Epithelial cell of esophagus (primary cell): Measurements from ENCODE around the gene GALNTL6.

ENCODE experiments used
- DNase-seq: peaks from one replicate; pipeline ENCODE4 v3.0.0; 2010; ENCODE audit warnings: low read depth
- H3K4me3 ChIP-seq: 2 replicates; pipeline ENCODE4 v1.5.1; 2011; ENCODE audit warnings: mild to moderate bottlenecking, low read length, control low read depth
- TF ChIP-seq, protein P1 (sequence below): IDR thresholded peaks from 2 replicates; pipeline ENCODE4 v1.5.1; 2011; ENCODE audit warnings: low read depth, mild to moderate bottlenecking, low read length, control low read depth, inconsistent platforms; ENCODE audit not compliant: insufficient read depth; ENCODE audit errors: missing control alignments

Gene GALNTL6

GRCh38 chr4:171979461-171979860 is 166.3 kb downstream of the GALNTL6 start:
- TF ChIP-seq, protein P1, sequence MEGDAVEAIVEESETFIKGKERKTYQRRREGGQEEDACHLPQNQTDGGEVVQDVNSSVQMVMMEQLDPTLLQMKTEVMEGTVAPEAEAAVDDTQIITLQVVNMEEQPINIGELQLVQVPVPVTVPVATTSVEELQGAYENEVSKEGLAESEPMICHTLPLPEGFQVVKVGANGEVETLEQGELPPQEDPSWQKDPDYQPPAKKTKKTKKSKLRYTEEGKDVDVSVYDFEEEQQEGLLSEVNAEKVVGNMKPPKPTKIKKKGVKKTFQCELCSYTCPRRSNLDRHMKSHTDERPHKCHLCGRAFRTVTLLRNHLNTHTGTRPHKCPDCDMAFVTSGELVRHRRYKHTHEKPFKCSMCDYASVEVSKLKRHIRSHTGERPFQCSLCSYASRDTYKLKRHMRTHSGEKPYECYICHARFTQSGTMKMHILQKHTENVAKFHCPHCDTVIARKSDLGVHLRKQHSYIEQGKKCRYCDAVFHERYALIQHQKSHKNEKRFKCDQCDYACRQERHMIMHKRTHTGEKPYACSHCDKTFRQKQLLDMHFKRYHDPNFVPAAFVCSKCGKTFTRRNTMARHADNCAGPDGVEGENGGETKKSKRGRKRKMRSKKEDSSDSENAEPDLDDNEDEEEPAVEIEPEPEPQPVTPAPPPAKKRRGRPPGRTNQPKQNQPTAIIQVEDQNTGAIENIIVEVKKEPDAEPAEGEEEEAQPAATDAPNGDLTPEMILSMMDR = no peak
- no peak overlapping the region for H3K4me3 ChIP-seq
- no peak for DNase-seq

DNA sequence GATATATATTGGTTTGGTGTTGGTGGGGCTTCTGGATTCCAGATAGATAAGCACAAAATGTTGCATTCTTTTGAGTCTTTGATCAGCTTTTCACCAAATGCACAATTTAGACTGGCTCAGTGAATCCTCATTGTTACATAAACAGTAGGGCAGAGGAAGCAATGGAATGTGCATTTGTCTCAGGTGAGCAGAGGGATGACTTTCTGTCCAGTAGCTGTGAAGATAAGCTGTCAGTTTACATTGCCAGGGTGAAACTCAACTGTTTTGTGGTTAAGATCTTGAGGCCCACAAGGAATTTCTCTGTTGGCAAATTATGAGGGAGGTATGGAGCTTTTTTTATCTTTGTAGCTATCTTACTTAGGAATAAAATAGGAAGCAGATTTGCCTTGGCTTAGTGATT is 168.0 kb downstream of the GALNTL6 start:
- TF ChIP-seq, protein P1 = no peak
- H3K4me3 ChIP-seq = no peak overlapping the region
- DNase-seq = no peak

DNA sequence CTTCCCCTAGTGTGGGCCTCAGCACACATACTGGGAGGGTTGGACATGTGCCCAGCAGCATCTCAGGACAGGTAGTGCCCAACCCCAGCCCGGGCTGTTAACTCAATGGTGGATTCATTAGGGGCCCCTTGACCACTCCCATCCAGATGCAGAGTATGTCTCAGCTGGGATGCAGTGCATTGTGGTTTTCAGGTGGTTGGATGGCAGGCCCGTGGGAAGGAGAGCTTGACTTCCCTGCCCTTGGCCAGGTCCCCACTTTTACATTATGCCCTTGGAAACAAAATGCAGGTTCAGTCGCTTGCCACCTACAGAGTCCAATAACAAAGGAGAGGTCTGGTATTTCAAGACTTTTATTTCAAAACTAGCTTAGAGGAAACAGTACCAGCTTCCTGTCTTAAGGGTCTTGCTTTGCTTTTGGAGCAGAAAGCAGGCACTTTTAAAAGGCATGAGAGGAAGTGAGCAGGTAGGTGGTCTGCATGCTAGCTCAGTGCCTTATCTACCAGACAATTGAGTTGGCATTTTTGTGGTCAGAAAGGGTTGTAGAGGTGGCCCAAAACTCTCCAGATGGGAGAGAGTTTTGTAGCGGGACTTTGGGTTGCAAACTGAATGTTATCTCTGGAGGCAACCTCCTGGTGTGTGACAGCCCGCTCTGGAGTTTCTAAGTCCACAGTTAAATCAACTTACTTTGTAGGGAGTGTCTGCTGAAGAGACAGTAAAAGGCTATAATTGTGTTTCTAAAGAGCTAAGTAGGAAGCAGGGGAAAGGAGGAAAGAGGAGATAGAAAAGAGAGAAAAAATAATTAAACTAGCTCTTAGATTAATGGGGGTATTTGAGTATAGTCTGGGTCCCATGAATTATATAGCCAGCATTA is 171.0 kb downstream of the GALNTL6 start:
- TF ChIP-seq, protein P1 = no peak
- no peak for DNase-seq
- H3K4me3 ChIP-seq = no peak overlapping the region

DNA sequence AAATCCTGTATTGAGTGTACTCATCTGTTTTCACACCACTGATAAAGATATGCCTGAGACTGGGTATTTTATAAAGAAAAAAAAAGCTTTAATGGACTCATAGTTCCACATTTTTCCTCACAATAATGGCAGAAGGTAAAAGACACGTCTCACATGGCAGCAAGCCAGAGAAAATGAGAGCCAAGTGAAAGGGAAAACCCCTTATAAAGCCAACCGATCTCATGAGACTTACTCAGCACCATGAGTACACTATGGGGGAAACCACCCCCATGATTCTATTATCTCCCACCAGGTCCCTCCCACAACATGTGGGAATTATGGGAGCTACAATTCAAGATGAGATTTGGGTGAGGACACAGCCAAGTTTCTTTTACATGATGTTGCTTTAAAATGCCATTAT is 171.9 kb downstream of the GALNTL6 start:
- DNase-seq = no peak
- no peak overlapping the region for H3K4me3 ChIP-seq
- TF ChIP-seq, protein P1 = no peak

- no peak overlapping the region for H3K4me3 ChIP-seq
- no peak for DNase-seq
- TF ChIP-seq, protein P1 = no peak
Observed at GRCh38 chr4:171993247-171993646, 180.0 kb downstream of the GALNTL6 start.

DNA sequence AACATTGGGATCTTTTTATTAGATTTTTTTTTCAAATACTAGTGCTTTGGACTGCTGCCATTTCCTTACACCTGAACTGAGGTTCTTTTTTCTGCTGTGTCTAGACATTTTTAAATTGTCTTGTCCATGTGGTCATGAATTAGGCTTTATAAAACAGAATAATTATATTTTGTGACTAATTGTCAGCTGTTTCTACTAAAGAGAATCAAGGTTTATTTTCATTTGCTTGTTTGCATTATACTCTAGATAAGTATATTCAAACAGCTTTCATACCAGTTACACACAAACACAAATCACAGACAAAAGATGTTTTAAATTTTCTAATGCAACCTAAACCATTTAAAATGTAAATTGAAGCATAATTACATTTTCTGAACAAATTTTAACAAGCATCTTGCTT is 194.7 kb downstream of the GALNTL6 start:
- TF ChIP-seq, protein P1 = no peak
- no peak for DNase-seq
- H3K4me3 ChIP-seq = no peak overlapping the region
